DOHH2 (cell line): ENCODE measurements around the gene TENT4A.

ENCODE experiments used
- H3F3A ChIP-seq: fragments of 200-600 bp; sonication (generic), shearing (Covaris generic); 2 replicates; pipeline ENCODE4 v1.6.0; 2016; ENCODE audit warnings: antibody characterized with exemption, mild to moderate bottlenecking; ENCODE audit not compliant: control insufficient read depth, insufficient read depth
- H3K27ac ChIP-seq: fragments of 200-600 bp; sonication (generic); 2 replicates; pipeline ENCODE4 v1.5.1; 2014; ENCODE audit warnings: low read depth, mild to moderate bottlenecking, low read length, moderate library complexity
- H3K27me3 ChIP-seq: fragments of 200-600 bp; sonication (generic); 2 replicates; pipeline ENCODE4 v1.6.1; 2014; ENCODE audit warnings: mild to moderate bottlenecking, low read length, mixed read lengths; ENCODE audit not compliant: control insufficient read depth
- H3K36me3 ChIP-seq: fragments of 200-600 bp; sonication (generic); 2 replicates; pipeline ENCODE4 v1.6.1; 2014; ENCODE audit warnings: mild to moderate bottlenecking, low read length, moderate library complexity, mixed read lengths; ENCODE audit not compliant: control insufficient read depth
- H3K4me1 ChIP-seq: fragments of 200-600 bp; sonication (generic); 2 replicates; pipeline ENCODE4 v1.6.1; 2014; ENCODE audit warnings: mild to moderate bottlenecking, low read length, mixed read lengths; ENCODE audit not compliant: control insufficient read depth
- H3K4me2 ChIP-seq: fragments of 200-600 bp; sonication (generic); 2 replicates; pipeline ENCODE4 v1.6.0; 2014; ENCODE audit warnings: mild to moderate bottlenecking, low read length, moderate library complexity
- H3K4me3 ChIP-seq: fragments of 200-600 bp; sonication (generic); 2 replicates; pipeline ENCODE4 v1.5.1; 2014; ENCODE audit warnings: mild to moderate bottlenecking, low read length, mixed read lengths
- H3K79me2 ChIP-seq: fragments of 200-600 bp; sonication (generic); 2 replicates; pipeline ENCODE4 v1.6.1; 2014; ENCODE audit warnings: mild to moderate bottlenecking, low read length, mixed read lengths; ENCODE audit not compliant: control insufficient read depth
- H3K9me2 ChIP-seq: fragments of 200-600 bp; sonication (generic); replicated peaks from 2 replicates; pipeline ENCODE4 v1.6.1; 2014; ENCODE audit warnings: mild to moderate bottlenecking, low read length, mixed read lengths; ENCODE audit not compliant: control insufficient read depth
- H3K9me3 ChIP-seq: fragments of 200-600 bp; sonication (generic); 2 replicates; pipeline ENCODE4 v1.6.1; 2014; ENCODE audit warnings: antibody characterized with exemption, low read length, mixed read lengths; ENCODE audit not compliant: control insufficient read depth, insufficient read depth
- H4K20me1 ChIP-seq: fragments of 200-600 bp; sonication (generic); 2 replicates; pipeline ENCODE4 v1.6.0; 2014; ENCODE audit warnings: low read depth, mild to moderate bottlenecking, antibody characterized with exemption, low read length, moderate library complexity; ENCODE audit not compliant: control insufficient read depth, insufficient read depth
- EZH2phosphoT487 ChIP-seq: fragments of 200-600 bp; sonication (generic); IDR thresholded peaks from 2 replicates; pipeline ENCODE4 v1.6.1; 2017; ENCODE audit warnings: borderline replicate concordance, mild to moderate bottlenecking, antibody characterized with exemption, low read length, moderate library complexity, mixed read lengths
- TF ChIP-seq, protein P1 (sequence below): fragments of 200-600 bp; sonication (generic); IDR thresholded peaks from one replicate; pipeline ENCODE4 v1.5.1; 2014; ENCODE audit warnings: antibody characterized with exemption, mild to moderate bottlenecking, low read depth, low read length; ENCODE audit not compliant: poor library complexity, severe bottlenecking

Gene TENT4A

DNA sequence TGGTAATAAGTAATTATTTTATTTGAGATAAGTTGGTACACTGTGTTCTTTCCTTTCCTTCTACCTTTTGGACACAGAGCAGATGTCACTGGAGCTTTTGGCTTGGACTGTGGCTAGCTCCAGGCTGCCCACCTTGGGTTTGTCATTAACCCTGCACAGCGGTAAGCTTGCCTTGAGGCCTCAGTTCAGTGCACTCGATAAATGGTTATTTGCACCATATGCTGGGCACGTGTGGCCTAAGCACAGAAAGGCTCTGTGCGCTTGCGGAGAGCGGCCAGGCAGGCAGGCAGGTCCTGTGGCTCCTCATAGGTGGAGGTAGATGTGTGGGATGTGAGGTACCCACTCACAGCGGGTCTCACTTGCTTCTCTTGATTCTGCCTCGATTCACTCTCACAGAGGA is 30.0 kb upstream of the TENT4A start:
- no peak overlapping the region for H3K4me2 ChIP-seq
- H3K79me2 ChIP-seq = no peaks in the 10 kb centered on the region
- H3K9me3 ChIP-seq = no peaks in the 10 kb centered on the region
- no peak for TF ChIP-seq EZH2phosphoT487
- TF ChIP-seq, protein P1, sequence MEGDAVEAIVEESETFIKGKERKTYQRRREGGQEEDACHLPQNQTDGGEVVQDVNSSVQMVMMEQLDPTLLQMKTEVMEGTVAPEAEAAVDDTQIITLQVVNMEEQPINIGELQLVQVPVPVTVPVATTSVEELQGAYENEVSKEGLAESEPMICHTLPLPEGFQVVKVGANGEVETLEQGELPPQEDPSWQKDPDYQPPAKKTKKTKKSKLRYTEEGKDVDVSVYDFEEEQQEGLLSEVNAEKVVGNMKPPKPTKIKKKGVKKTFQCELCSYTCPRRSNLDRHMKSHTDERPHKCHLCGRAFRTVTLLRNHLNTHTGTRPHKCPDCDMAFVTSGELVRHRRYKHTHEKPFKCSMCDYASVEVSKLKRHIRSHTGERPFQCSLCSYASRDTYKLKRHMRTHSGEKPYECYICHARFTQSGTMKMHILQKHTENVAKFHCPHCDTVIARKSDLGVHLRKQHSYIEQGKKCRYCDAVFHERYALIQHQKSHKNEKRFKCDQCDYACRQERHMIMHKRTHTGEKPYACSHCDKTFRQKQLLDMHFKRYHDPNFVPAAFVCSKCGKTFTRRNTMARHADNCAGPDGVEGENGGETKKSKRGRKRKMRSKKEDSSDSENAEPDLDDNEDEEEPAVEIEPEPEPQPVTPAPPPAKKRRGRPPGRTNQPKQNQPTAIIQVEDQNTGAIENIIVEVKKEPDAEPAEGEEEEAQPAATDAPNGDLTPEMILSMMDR = no peak
- H4K20me1 ChIP-seq = no peaks in the 10 kb centered on the region
- H3F3A ChIP-seq = no peaks in the 10 kb centered on the region
- H3K9me2 ChIP-seq = no peaks in the 10 kb centered on the region
- H3K4me3 ChIP-seq = no peak overlapping the region
- no peaks in the 10 kb centered on the region for H3K4me1 ChIP-seq
- no peaks in the 10 kb centered on the region for H3K36me3 ChIP-seq
- H3K27me3 ChIP-seq = peaks cover 34% of the 10 kb centered on the region
- H3K27ac ChIP-seq = no peak overlapping the region

GRCh38 chr5:6684075-6684474 is 29.2 kb upstream of the TENT4A start:
- Histone ChIP-seq H3K36me3 (no peaks in the 10 kb centered on the region), H3K4me1 (no peaks in the 10 kb centered on the region), H3K79me2 (no peaks in the 10 kb centered on the region), H3K4me2 (no peak overlapping the region), H3K27me3 (peaks cover 34% of the 10 kb centered on the region), H3K9me3 (no peaks in the 10 kb centered on the region), H4K20me1 (no peaks in the 10 kb centered on the region), H3K9me2 (no peaks in the 10 kb centered on the region), H3K27ac (no peak overlapping the region), H3F3A (no peaks in the 10 kb centered on the region), H3K4me3 (no peak overlapping the region)
- TF ChIP-seq EZH2phosphoT487 = no peak
- TF ChIP-seq, protein P1 = no peak

DNA sequence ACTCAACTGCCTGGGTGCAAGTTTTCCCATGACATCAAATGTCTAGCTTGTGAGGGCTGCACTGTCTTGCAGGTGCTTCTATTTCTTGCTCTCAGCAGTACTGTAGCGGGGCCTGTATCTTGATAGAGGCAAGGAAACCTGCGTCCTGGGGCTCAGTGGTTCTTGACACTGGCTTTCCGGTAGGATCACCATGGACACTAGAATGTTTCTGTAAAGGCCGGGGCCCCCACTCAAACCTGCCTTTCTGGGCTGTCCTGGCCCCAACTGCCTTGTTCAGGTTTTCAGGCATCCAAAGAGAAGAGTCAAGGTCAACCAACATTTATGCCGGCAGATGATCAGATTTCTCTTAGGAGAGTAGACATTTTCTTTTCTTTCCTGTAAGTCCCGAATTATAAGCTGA is 26.7 kb upstream of the TENT4A start:
- no peaks in the 10 kb centered on the region for H4K20me1 ChIP-seq
- no peak for TF ChIP-seq EZH2phosphoT487
- H3K36me3 ChIP-seq = no peaks in the 10 kb centered on the region
- H3K4me2 ChIP-seq = no peak overlapping the region
- no peak overlapping the region for H3K4me3 ChIP-seq
- no peaks in the 10 kb centered on the region for H3K9me2 ChIP-seq
- no peaks in the 10 kb centered on the region for H3F3A ChIP-seq
- no peaks in the 10 kb centered on the region for H3K4me1 ChIP-seq
- H3K79me2 ChIP-seq = no peaks in the 10 kb centered on the region
- H3K9me3 ChIP-seq = no peaks in the 10 kb centered on the region
- no peak overlapping the region for H3K27ac ChIP-seq
- peaks cover 33% of the 10 kb centered on the region for H3K27me3 ChIP-seq

DNA sequence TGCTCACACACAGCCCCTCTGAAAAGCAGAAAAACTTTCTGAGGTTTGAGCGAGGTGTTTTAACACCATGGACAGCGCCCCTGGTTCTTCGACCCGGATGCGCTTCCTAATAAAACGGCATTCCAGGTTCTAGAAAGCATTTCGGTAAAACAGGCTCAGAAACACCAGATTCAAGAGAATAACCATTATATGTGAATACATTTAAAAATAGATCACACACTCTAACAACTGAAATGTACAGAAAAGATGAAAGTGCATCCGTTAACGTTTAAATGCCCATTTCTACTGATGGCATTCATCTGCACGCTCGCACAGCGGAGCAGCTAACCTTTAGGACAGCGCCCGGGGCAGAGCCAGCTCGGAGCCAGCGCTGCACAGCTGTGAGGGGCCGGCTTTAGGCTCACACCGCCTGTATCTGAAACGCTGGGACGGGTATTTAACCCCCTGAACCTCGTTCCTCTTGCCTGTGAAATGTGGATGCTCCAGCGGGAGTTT is 26.3 kb upstream of the TENT4A start:
- Histone ChIP-seq H3K9me2 (no peaks in the 10 kb centered on the region), H3K9me3 (no peaks in the 10 kb centered on the region), H3K27ac (no peak overlapping the region), H3K4me2 (no peak overlapping the region), H3K79me2 (no peaks in the 10 kb centered on the region), H3K4me1 (no peaks in the 10 kb centered on the region), H4K20me1 (no peaks in the 10 kb centered on the region), H3K36me3 (no peaks in the 10 kb centered on the region), H3K27me3 (peaks cover 37% of the 10 kb centered on the region), H3F3A (no peaks in the 10 kb centered on the region), H3K4me3 (no peak overlapping the region)
- TF ChIP-seq, protein P1 = no peak
- no peak for TF ChIP-seq EZH2phosphoT487
